ENCODE measurements around the gene RXRA. TPM values are rescaled to one million over a fixed set of nuclear protein-coding genes. Genes with fewer than 3 reads are reported as not detected.
"Not testable (repeated sequence)": the region's sequence is repeated elsewhere in the genome, so short reads cannot be mapped to it uniquely, and the experiment has no call there.

Gene RXRA
- total RNA-seq, 1 donor from 2014 or later, result 66.9 TPM

DNA sequence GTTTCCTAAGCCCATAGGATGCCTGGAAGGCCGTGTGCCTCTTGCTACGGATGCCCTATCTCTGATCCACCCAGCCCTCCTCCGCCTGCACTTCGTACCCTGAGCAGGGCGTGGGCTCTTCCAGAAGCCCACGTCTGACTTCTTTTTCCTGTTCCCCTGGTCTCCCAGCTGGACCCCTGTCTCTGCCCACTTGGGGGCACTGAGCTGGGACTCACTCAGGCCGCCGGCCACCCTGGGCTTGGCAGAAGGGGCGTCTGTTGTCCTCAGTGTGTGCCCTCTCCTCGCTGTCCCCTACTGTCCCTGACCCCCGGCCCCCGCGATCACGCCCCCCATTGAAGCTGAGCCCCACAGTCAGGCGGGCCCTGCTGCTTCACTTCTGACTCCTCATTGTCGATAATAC, 22.0 kb upstream of the RXRA start:
- no peaks in the 10 kb centered on the region for H3K9me3 Mint-ChIP-seq
- no peak overlapping the region for H3K4me3 Mint-ChIP-seq
- no peaks in the 10 kb centered on the region for H3K36me3 Mint-ChIP-seq
- DNase-seq (ENCODE audit: extremely low spot score, unreplicated experiment), result no peak
- TF ChIP-seq, protein P1, sequence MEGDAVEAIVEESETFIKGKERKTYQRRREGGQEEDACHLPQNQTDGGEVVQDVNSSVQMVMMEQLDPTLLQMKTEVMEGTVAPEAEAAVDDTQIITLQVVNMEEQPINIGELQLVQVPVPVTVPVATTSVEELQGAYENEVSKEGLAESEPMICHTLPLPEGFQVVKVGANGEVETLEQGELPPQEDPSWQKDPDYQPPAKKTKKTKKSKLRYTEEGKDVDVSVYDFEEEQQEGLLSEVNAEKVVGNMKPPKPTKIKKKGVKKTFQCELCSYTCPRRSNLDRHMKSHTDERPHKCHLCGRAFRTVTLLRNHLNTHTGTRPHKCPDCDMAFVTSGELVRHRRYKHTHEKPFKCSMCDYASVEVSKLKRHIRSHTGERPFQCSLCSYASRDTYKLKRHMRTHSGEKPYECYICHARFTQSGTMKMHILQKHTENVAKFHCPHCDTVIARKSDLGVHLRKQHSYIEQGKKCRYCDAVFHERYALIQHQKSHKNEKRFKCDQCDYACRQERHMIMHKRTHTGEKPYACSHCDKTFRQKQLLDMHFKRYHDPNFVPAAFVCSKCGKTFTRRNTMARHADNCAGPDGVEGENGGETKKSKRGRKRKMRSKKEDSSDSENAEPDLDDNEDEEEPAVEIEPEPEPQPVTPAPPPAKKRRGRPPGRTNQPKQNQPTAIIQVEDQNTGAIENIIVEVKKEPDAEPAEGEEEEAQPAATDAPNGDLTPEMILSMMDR (conservative IDR thresholded peaks at IDR 0.05), result no peak
- peaks cover 9% of the 10 kb centered on the region for H3K4me1 Mint-ChIP-seq (ENCODE audit: unreplicated experiment)
- no peaks in the 10 kb centered on the region for H3K27me3 Mint-ChIP-seq
- H3K27ac Mint-ChIP-seq, result no peak overlapping the region

DNA sequence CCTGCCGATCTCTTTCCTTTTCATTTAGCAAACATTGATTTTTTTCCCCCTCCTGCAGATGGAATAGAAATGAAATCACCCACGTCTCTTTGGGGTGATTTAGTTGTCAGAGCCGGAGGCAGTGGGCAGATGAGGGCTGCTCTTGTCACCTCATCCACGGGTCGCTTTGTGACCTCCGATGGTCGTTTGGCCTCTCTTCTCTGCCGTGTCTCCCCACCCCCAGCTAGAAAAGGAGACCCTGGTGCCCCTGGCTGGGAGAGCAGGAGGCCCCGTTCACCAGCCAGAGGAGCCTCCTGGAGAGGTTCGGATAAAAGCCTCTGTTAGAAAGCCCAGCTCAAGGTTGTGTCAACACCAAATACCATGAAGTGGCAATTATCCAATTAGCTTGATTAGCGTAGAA, 21.6 kb upstream of the RXRA start:
- no peak overlapping the region for H3K4me3 Mint-ChIP-seq
- no peak for DNase-seq (ENCODE audit: extremely low spot score, unreplicated experiment)
- TF ChIP-seq, protein P1 (conservative IDR thresholded peaks at IDR 0.05), result no peak
- H3K27ac Mint-ChIP-seq, result no peak overlapping the region
- no peaks in the 10 kb centered on the region for H3K36me3 Mint-ChIP-seq
- no peaks in the 10 kb centered on the region for H3K9me3 Mint-ChIP-seq
- H3K27me3 Mint-ChIP-seq, result no peaks in the 10 kb centered on the region
- H3K4me1 Mint-ChIP-seq (ENCODE audit: unreplicated experiment), result peaks cover 9% of the 10 kb centered on the region

DNA sequence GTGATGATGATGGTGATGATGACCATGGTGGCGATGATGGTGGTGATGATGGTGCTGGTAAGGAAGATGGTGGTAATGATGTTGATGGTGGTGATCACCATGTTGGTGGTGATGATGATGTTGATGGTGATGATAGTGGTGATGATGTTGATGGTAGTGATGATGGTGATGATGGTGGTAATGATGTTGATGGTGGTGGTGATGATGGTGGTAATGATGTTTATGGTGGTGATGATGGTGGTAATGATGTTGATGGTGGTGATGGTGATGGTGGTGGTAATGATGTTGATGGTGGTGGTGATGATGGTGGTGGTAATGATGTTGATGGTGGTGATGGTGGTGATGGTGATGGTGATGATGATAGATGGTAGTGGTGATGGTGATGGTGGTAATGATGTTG, 20.7 kb upstream of the RXRA start:
- Mint-ChIP-seq H3K9me3 (no peaks in the 10 kb centered on the region), H3K36me3 (no peaks in the 10 kb centered on the region), H3K27ac (no peak overlapping the region), H3K4me3 (no peak overlapping the region), H3K4me1 (ENCODE audit: unreplicated experiment) (peaks cover 9% of the 10 kb centered on the region), H3K27me3 (no peaks in the 10 kb centered on the region)
- TF ChIP-seq, protein P1 (conservative IDR thresholded peaks at IDR 0.05), result no peak
- DNase-seq (ENCODE audit: extremely low spot score, unreplicated experiment), result no peak

DNA sequence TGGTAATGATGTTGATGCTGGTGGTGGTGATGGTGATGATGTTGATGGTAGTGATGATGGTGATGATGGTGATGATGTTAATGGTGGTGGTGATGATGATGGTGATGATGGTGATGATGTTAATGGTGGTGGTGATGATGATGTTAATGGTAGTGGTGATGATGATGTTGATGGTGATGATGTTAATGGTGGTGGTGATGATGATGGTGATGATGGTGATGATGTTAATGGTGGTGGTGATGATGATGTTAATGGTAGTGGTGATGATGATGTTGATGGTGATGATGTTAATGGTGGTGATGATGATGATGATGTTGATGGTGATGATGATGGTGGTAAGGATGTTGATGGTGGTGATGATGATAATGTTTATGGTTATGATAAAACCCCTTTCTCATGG, 20.2 kb upstream of the RXRA start:
- DNase-seq (ENCODE audit: extremely low spot score, unreplicated experiment); H3K27ac Mint-ChIP-seq; H3K27me3 Mint-ChIP-seq; H3K4me1 Mint-ChIP-seq (ENCODE audit: unreplicated experiment); H3K9me3 Mint-ChIP-seq; H3K36me3 Mint-ChIP-seq; H3K4me3 Mint-ChIP-seq: not testable (repeated sequence)

DNA sequence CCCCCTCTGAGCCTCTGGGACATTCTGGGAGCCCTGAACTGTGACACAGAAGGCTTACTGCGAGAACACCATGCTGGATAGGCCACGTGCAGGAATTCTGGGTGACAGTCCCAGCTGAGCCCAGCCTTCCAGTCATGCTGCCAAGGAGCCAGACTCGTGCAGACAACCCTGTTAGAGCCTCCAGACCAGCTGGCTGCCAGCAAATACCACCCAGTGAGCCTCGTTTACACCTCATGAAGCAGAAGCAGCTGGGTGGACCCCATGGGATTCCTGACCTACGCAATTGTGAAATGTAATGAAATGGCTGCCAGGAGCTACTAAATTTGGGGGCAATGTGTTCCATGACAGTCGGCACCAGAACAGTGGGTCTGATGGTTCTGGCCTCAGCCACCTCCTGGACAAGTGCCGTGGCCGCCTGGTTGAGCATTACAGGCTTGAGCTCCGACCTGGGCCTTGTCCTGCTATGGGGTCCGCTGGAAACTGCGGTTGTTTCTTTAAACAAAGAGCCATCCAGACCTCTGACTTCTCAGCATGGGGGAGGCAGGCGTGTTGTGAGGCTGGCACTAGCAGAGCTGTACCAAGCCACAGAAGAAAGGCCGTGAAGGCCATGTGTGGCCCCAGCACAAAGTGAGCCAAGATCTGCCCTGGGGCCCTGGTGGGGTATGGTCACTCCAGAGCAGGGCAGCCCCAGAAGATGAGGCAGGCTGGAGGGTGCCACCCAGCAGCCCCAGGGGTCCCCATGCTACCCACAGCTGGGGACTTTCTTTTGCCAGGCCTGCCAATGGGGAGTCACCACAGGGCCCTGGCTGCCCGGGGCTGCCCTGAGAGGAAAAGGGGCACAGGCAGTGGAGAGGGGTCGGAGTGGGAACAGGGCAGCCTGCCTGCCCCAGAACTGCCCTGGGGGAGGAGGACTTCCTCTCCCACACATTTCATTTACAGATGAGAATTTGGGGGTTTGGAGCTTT, 19.3 kb upstream of the RXRA start:
- Mint-ChIP-seq H3K27ac (no peak overlapping the region), H3K4me3 (no peak overlapping the region), H3K9me3 (no peaks in the 10 kb centered on the region), H3K36me3 (no peaks in the 10 kb centered on the region), H3K27me3 (no peaks in the 10 kb centered on the region), H3K4me1 (ENCODE audit: unreplicated experiment) (peaks cover 6% of the 10 kb centered on the region)
- TF ChIP-seq, protein P1 (conservative IDR thresholded peaks at IDR 0.05), result no peak
- DNase-seq (ENCODE audit: extremely low spot score, unreplicated experiment), result no peak

All from type B pancreatic cell (in vitro differentiated cells).